GM12878 (cell line): ENCODE measurements around the gene ZNF174. TPM values are rescaled to one million over a fixed set of nuclear protein-coding genes. Genes with fewer than 3 reads are reported as not detected.

Source experiments
- ATF3 ChIP-seq: IDR thresholded peaks from 2 replicates; pipeline ENCODE4 v1.6.1; 2011; ENCODE audit warnings: low read depth, mild to moderate bottlenecking, low read length, moderate library complexity, borderline replicate concordance; ENCODE audit errors: extremely low read depth
- BRCA1 ChIP-seq: IDR thresholded peaks from 2 replicates; pipeline ENCODE4 v1.6.1; 2011; ENCODE audit warnings: low read depth, low read length, improper control_type of control experiment
- CREM ChIP-seq: IDR thresholded peaks from 2 replicates; pipeline ENCODE4 v1.6.1; 2014; ENCODE audit warnings: antibody characterized with exemption, low read depth
- SMARCA5 ChIP-seq: fragments of 450-650 bp; IDR thresholded peaks from 2 replicates; pipeline ENCODE4 v1.6.1; 2017; ENCODE audit warnings: mild to moderate bottlenecking
- SPI1 ChIP-seq: IDR thresholded peaks from 2 replicates; pipeline ENCODE4 v1.6.1; 2011; ENCODE audit warnings: low read depth, mild to moderate bottlenecking, low read length, moderate library complexity, borderline replicate concordance; ENCODE audit not compliant: insufficient read depth
- USF2 ChIP-seq: IDR thresholded peaks from 2 replicates; pipeline ENCODE4 v1.6.1; 2011; ENCODE audit warnings: low read depth, low read length, improper control_type of control experiment, borderline replicate concordance
- polyA plus RNA-seq, 11 experiments: library from polyadenylated mRNA; depleted of rRNA in 4 of 11; unstranded in 6 of 11; stranded (reverse) in 5 of 11; fragments of >200 nt; fragmentation: Nextera tagmentation in 4 of 11; fragmentation: Illumina TruSeq in 1 of 11; extraction: Ambion mirVana in 4 of 11; extraction: Trizol in 1 of 11; gene quantifications; 1 replicate in 1 of 11; 2 replicates in 10 of 11; pipeline versions ENCODE4 v1.2.1 to v1.2.3, GENCODE V29; 2011 to 2016; ENCODE audit warnings: inconsistent platforms in 2 of 11, missing spikeins in 2 of 11, low read depth in 1 of 11
- total RNA-seq, 4 experiments: library from RNA; depleted of rRNA in 3 of 4; stranded (reverse); fragments of >200 nt in 3 of 4; fragmentation: Illumina TruSeq in 1 of 4; extraction: Trizol in 1 of 4; gene quantifications; 2 replicates each; pipeline versions ENCODE4 v1.2.1 to v1.2.3, GENCODE V29; 2013 to 2021
- TF ChIP-seq, protein P1 (sequence below): IDR thresholded peaks from 2 replicates; pipeline ENCODE4 v1.6.1; 2011; ENCODE audit warnings: borderline replicate concordance, low read depth, mild to moderate bottlenecking, moderate library complexity, mixed read lengths, low read length; ENCODE audit not compliant: insufficient read depth; ENCODE audit errors: extremely low read length
- TF ChIP-seq, protein P2 (sequence below): IDR thresholded peaks from 2 replicates; pipeline ENCODE4 v1.6.1; 2012; ENCODE audit warnings: low read length, inconsistent platforms
- TF ChIP-seq, protein P3 (sequence below): IDR thresholded peaks from 2 replicates; pipeline ENCODE4 v1.6.1; 2012; ENCODE audit warnings: low read depth, low read length, improper control_type of control experiment
- TF ChIP-seq, protein P4 (sequence below): fragments of 450-650 bp; IDR thresholded peaks from 2 replicates; pipeline ENCODE4 v1.6.1; 2017; ENCODE audit warnings: antibody characterized with exemption, mild to moderate bottlenecking, moderate library complexity

The ZNF174 gene
- total and polyA plus RNA-seq, 10 of the 15 experiments (the other 5 are each of a cell fraction or from before 2014, with no cell fraction given), result 3.0 to 14.3 (median 10.1) TPM

DNA sequence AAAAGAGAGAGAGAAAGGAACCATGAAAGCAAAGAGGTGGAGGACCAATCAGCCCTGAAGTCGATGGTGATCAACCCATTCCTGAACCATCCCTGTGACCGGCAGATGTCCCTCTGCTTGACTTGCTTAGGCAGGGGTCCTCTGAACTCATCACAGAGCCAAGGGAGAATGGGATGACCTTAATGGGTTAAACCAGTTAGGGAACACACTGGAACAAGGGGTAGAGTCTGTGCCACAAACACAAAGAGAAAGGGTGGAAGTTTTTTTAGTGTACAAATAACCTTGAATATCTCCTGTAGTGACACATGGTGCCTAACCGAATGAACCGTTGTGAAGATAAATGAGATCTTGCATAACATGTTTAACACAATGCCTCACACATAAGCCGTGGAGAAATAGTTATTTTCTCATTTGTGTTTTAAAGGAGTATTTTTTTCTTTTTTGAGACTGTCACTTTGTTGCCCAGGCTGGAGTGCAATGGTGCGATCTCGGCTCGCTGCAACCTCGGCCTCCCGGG, 53.7 kb downstream of the ZNF174 start (continued):
- TF ChIP-seq, protein P1, sequence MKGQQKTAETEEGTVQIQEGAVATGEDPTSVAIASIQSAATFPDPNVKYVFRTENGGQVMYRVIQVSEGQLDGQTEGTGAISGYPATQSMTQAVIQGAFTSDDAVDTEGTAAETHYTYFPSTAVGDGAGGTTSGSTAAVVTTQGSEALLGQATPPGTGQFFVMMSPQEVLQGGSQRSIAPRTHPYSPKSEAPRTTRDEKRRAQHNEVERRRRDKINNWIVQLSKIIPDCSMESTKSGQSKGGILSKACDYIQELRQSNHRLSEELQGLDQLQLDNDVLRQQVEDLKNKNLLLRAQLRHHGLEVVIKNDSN, result no peak
- TF ChIP-seq, protein P2, sequence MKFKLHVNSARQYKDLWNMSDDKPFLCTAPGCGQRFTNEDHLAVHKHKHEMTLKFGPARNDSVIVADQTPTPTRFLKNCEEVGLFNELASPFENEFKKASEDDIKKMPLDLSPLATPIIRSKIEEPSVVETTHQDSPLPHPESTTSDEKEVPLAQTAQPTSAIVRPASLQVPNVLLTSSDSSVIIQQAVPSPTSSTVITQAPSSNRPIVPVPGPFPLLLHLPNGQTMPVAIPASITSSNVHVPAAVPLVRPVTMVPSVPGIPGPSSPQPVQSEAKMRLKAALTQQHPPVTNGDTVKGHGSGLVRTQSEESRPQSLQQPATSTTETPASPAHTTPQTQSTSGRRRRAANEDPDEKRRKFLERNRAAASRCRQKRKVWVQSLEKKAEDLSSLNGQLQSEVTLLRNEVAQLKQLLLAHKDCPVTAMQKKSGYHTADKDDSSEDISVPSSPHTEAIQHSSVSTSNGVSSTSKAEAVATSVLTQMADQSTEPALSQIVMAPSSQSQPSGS, result no peak
- TF ChIP-seq SPI1, result no peak
- TF ChIP-seq SMARCA5, result no peak
- TF ChIP-seq BRCA1, result no peak
- TF ChIP-seq, protein P3, sequence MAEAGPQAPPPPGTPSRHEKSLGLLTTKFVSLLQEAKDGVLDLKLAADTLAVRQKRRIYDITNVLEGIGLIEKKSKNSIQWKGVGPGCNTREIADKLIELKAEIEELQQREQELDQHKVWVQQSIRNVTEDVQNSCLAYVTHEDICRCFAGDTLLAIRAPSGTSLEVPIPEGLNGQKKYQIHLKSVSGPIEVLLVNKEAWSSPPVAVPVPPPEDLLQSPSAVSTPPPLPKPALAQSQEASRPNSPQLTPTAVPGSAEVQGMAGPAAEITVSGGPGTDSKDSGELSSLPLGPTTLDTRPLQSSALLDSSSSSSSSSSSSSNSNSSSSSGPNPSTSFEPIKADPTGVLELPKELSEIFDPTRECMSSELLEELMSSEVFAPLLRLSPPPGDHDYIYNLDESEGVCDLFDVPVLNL, result no peak
- TF ChIP-seq, protein P4, sequence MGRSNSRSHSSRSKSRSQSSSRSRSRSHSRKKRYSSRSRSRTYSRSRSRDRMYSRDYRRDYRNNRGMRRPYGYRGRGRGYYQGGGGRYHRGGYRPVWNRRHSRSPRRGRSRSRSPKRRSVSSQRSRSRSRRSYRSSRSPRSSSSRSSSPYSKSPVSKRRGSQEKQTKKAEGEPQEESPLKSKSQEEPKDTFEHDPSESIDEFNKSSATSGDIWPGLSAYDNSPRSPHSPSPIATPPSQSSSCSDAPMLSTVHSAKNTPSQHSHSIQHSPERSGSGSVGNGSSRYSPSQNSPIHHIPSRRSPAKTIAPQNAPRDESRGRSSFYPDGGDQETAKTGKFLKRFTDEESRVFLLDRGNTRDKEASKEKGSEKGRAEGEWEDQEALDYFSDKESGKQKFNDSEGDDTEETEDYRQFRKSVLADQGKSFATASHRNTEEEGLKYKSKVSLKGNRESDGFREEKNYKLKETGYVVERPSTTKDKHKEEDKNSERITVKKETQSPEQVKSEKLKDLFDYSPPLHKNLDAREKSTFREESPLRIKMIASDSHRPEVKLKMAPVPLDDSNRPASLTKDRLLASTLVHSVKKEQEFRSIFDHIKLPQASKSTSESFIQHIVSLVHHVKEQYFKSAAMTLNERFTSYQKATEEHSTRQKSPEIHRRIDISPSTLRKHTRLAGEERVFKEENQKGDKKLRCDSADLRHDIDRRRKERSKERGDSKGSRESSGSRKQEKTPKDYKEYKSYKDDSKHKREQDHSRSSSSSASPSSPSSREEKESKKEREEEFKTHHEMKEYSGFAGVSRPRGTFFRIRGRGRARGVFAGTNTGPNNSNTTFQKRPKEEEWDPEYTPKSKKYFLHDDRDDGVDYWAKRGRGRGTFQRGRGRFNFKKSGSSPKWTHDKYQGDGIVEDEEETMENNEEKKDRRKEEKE, result no peak
- no peak for TF ChIP-seq ATF3
- no peak for TF ChIP-seq USF2
- no peak for TF ChIP-seq CREM
